ENCODE measurements around the gene MEF2C. TPM values are rescaled to one million over a fixed set of nuclear protein-coding genes. Genes with fewer than 3 reads are reported as not detected.

The MEF2C gene
- total RNA-seq, 4 donors from 2014 or later: 45.6 to 92.0 (median 54.4) TPM

GRCh38 chr5:88816195-88816594 lies 66.8 kb downstream of the MEF2C start:
- no peak for TF ChIP-seq CTCF (IDR thresholded peaks at IDR 0.05; ENCODE audit: low read depth)

- TF ChIP-seq CTCF (IDR thresholded peaks at IDR 0.05; ENCODE audit: low read depth): no peak
These were observed 67.8 kb downstream of the MEF2C start for GRCh38 chr5:88815050-88815789.

- TF ChIP-seq CTCF (IDR thresholded peaks at IDR 0.05; ENCODE audit: low read depth): no peak
These were observed 69.0 kb downstream of the MEF2C start for GRCh38 chr5:88813805-88814575.

- no peak for TF ChIP-seq CTCF (IDR thresholded peaks at IDR 0.05; ENCODE audit: low read depth)
These were observed 69.7 kb downstream of the MEF2C start for GRCh38 chr5:88813244-88813643.

- no peak for TF ChIP-seq CTCF (IDR thresholded peaks at IDR 0.05; ENCODE audit: low read depth)
These were observed 74.8 kb downstream of the MEF2C start for GRCh38 chr5:88808153-88808552.

GRCh38 chr5:88807327-88807726 lies 75.7 kb downstream of the MEF2C start:
- TF ChIP-seq CTCF (IDR thresholded peaks at IDR 0.05; ENCODE audit: low read depth): no peak

- TF ChIP-seq CTCF (IDR thresholded peaks at IDR 0.05; ENCODE audit: low read depth): no peak
These were observed 76.6 kb downstream of the MEF2C start for GRCh38 chr5:88806338-88806737.

All from subcutaneous adipose tissue (tissue), 4 donors.